PC-9 (cell line): ENCODE data around the gene HEXIM1. TPM values are rescaled to one million over a fixed set of nuclear protein-coding genes. Genes with fewer than 3 reads are reported as not detected.
A peak's percentile ranks its signal among the peaks of the same experiment; 100 is the strongest.

Source experiments
- BruUV-seq: library from RNA; stranded (reverse); fragments of 400-500 nt; replicated peaks from 2 replicates; lab custom pipeline; 2021; lab: Mats Ljungman, UMichigan
- CTCF ChIA-PET: fragments of 300-600 bp; sonication (Branson Sonifier 250); formaldehyde crosslinking; loops from one replicate; lab custom pipeline; 2022; ENCODE audit warnings: antibody characterized with exemption; lab: Charles Lee
- POLR2A ChIA-PET: fragments of 300-600 bp; sonication (Branson Sonifier 250); formaldehyde crosslinking; loops from one replicate; lab custom pipeline; 2022; ENCODE audit warnings: antibody characterized with exemption; ENCODE audit not compliant: unreplicated experiment; lab: Charles Lee
- DNase-seq, 2 experiments: peaks; one replicate each; pipeline versions ENCODE4 v3.0.0 to v3.0.0-alpha.2; 2015 to 2022; ENCODE audit warnings: mixed read lengths in 1 of 2
- H2AFZ ChIP-seq: fragments of 200-600 bp; sonication (generic); 2 replicates; pipeline ENCODE4 v1.8.1; 2017; ENCODE audit warnings: antibody characterized with exemption
- H3F3A ChIP-seq: fragments of 200-600 bp; sonication (generic); 2 replicates; pipeline ENCODE4 v1.8.1; 2017; ENCODE audit warnings: antibody characterized with exemption, mild to moderate bottlenecking, low read depth; ENCODE audit not compliant: insufficient read depth
- H3K27ac ChIP-seq: fragments of 200-600 bp; sonication (generic); 2 replicates; pipeline ENCODE4 v1.6.1; 2016; ENCODE audit warnings: mixed run types
- H3K27me3 ChIP-seq: fragments of 200-600 bp; sonication (generic); 2 replicates; pipeline ENCODE4 v1.6.1; 2016; ENCODE audit warnings: low read depth, mixed run types; ENCODE audit not compliant: insufficient read depth
- H3K36me3 ChIP-seq: fragments of 200-600 bp; sonication (generic); 2 replicates; pipeline ENCODE4 v1.6.1; 2016; ENCODE audit warnings: low read depth, mixed run types
- H3K4me1 ChIP-seq: fragments of 200-600 bp; sonication (generic); replicated peaks from 2 replicates; pipeline ENCODE4 v1.6.1; 2016; ENCODE audit warnings: mixed run types; ENCODE audit not compliant: insufficient read depth
- H3K4me2 ChIP-seq: fragments of 200-600 bp; sonication (generic); 2 replicates; pipeline ENCODE4 v1.6.1; 2017; ENCODE audit warnings: mixed run types
- H3K4me3 ChIP-seq: fragments of 200-600 bp; sonication (generic); 2 replicates; pipeline ENCODE4 v1.6.1; 2016; ENCODE audit warnings: mixed run types
- H3K79me2 ChIP-seq: fragments of 200-600 bp; sonication (generic); 2 replicates; pipeline ENCODE4 v1.6.1; 2017; ENCODE audit warnings: low read depth, mixed run types
- H3K9me2 ChIP-seq: fragments of 200-600 bp; sonication (generic); 2 replicates; pipeline ENCODE4 v1.8.1; 2017; ENCODE audit warnings: mild to moderate bottlenecking; ENCODE audit not compliant: insufficient read depth
- H3K9me3 ChIP-seq: fragments of 200-600 bp; sonication (generic); 2 replicates; pipeline ENCODE4 v1.8.1; 2016; ENCODE audit warnings: low read depth; ENCODE audit not compliant: insufficient read depth
- H4K20me1 ChIP-seq: fragments of 200-600 bp; sonication (generic); 2 replicates; pipeline ENCODE4 v1.8.1; 2017; ENCODE audit not compliant: insufficient read depth
- EZH2 ChIP-seq: fragments of 200-600 bp; sonication (generic); IDR thresholded peaks from 2 replicates; pipeline ENCODE4 v1.8.0; 2017; ENCODE audit warnings: antibody characterized with exemption, low read depth
- intact Hi-C: fragments of 100-400 bp; cut with micrococcal nuclease; formaldehyde crosslinking; loops from one replicate; pipeline ENCODE4 v1.10.0; 2022; ENCODE audit not compliant: unreplicated experiment
- total RNA-seq: library from RNA; stranded (reverse); gene quantifications from 2 replicates; pipeline ENCODE4 v1.2.3, GENCODE V29; 2021
- TF ChIP-seq, protein P1 (sequence below): fragments of 200-600 bp; sonication (generic); conservative IDR thresholded peaks from 2 replicates; pipeline ENCODE4 v1.6.1; 2017; ENCODE audit warnings: mixed run types, antibody characterized with exemption, mild to moderate bottlenecking, moderate library complexity

HEXIM1 gene
- total RNA-seq, 1 experiment from 2014 or later, result 64.9 TPM

DNA sequence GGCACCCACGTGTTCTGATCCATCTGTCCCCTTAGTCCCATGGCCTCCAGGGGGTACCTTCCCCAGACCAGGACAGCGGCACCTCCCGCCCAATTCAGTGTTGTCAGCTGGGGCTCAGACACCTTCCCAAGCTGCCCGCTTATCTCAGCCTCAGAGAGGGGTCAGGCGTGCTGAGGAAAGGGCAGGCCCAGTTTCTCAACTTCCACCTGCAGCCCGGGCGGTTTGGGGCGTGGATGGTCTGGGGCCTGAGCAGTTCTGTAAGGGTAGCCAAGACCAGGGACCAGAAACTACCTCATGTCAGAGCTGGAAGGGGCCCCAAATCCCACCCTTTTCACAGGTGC is 21.1 kb upstream of the HEXIM1 start:
- H3K9me3 ChIP-seq, result no peaks in the 10 kb centered on the region
- DNase-seq, result no peak

DNA sequence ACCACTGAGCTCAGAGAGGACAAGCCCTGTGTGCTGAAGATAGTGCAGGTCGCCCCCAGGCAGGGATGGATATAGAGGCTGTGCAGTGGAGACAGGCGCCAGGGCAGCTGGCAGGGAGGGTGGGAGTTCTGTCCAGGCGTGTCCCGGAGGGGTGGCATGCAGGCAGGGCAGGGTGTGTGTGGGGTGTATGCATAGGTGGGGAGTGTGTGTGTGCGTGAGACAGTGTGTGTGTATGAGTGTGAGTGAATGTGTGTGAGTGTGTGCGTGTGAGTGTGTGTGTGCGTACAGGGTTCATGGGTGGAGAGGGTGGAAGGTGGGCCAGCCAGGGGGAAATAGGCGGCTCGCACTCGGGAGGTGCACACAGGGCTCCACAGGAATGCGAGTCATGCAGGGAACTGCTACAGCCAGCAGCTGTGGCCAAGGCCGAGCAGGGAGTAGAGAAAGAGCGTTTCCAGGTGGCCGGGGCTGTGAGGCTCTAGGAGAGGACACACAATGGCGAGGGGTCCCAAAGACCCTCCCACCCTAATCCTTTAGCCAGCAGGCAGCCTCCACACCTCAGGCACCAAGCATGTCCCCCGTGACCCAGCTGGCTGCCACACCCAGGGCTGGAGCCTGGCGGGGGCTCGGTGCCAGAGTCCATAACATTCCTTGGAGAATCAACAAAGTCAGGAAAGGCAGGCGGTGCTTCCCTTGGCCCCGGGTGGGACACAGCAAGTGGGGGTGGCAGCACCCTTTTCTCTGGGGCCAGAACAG is 20.6 kb upstream of the HEXIM1 start:
- DNase-seq, result peak in 1 of 2 experiments; percentile 40
- Histone ChIP-seq H3K9me2 (no peaks in the 10 kb centered on the region), H3K4me3 (no peak overlapping the region), H4K20me1 (no peaks in the 10 kb centered on the region), H3K4me2 (peak overlapping the region; percentile 26; the same call in 1 of the 2 replicates), H3K79me2 (peaks cover 41% of the 10 kb centered on the region), H3K27ac (no peak overlapping the region), H3F3A (peaks cover 60% of the 10 kb centered on the region), H2AFZ (no peak overlapping the region), H3K4me1 (peaks cover 79% of the 10 kb centered on the region), H3K9me3 (no peaks in the 10 kb centered on the region), H3K36me3 (no peaks in the 10 kb centered on the region), H3K27me3 (no peaks in the 10 kb centered on the region)
- TF ChIP-seq, protein P1, sequence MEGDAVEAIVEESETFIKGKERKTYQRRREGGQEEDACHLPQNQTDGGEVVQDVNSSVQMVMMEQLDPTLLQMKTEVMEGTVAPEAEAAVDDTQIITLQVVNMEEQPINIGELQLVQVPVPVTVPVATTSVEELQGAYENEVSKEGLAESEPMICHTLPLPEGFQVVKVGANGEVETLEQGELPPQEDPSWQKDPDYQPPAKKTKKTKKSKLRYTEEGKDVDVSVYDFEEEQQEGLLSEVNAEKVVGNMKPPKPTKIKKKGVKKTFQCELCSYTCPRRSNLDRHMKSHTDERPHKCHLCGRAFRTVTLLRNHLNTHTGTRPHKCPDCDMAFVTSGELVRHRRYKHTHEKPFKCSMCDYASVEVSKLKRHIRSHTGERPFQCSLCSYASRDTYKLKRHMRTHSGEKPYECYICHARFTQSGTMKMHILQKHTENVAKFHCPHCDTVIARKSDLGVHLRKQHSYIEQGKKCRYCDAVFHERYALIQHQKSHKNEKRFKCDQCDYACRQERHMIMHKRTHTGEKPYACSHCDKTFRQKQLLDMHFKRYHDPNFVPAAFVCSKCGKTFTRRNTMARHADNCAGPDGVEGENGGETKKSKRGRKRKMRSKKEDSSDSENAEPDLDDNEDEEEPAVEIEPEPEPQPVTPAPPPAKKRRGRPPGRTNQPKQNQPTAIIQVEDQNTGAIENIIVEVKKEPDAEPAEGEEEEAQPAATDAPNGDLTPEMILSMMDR, result no peak
- TF ChIP-seq EZH2, result no peak
- POLR2A ChIA-PET, result interaction anchor here (0.6 kb wide), 1 partner anchor 35 kb away, joined by 4 read pairs; no protein-coding TSS in a partner anchor
- intact Hi-C loops, result no loop called here
- BruUV-seq, result no TSS peak
- CTCF ChIA-PET, result interaction anchor here (0.5 to 0.6 kb wide), 3 partner anchors 72 to 1426 kb away, joined by 3 to 5 read pairs (median 4); no protein-coding TSS in a partner anchor

More for the DNA sequence above, 21.1 kb upstream of the HEXIM1 start:
- Histone ChIP-seq H3K27ac (no peak overlapping the region), H3F3A (peaks cover 61% of the 10 kb centered on the region), H3K27me3 (no peaks in the 10 kb centered on the region), H3K4me2 (0 out of 2 replicates have a peak overlapping the region, but pooled peaks have one; percentile 26), H3K4me1 (peaks cover 84% of the 10 kb centered on the region), H3K9me2 (no peaks in the 10 kb centered on the region), H4K20me1 (no peaks in the 10 kb centered on the region), H3K79me2 (peaks cover 41% of the 10 kb centered on the region), H3K36me3 (no peaks in the 10 kb centered on the region), H3K4me3 (no peak overlapping the region), H2AFZ (no peak overlapping the region)
- intact Hi-C loops, result no loop called here
- POLR2A ChIA-PET, result no interaction called here
- CTCF ChIA-PET, result interaction anchor here (0.5 to 0.6 kb wide), 3 partner anchors 71 to 1426 kb away, joined by 3 to 5 read pairs (median 4); no protein-coding TSS in a partner anchor
- TF ChIP-seq, protein P1, result no peak
- no peak for TF ChIP-seq EZH2
- BruUV-seq, result no TSS peak

DNA sequence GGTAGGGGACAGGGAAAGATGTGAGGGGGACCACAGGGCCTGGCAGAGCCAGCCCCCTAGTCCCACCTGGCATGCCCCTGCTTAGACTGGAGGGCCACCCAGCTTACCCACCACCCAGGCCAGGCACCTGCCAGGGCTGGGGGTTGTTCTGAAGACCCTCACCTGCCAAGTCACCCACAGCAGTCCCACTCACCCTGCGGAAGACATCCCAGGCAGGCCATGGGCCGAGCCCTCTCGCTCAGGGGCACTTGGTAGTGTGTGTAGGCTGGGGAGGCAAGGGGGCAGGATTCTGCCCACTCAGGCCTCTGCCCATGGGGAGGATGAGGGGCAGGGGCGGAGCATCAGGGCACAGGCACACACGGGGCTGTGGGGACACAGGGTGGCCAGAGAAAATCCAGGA is 19.9 kb upstream of the HEXIM1 start:
- ChIA-PET CTCF (no interaction called here), POLR2A (interaction anchor here (0.6 kb wide), 1 partner anchor 35 kb away, joined by 4 read pairs; no protein-coding TSS in a partner anchor)
- Histone ChIP-seq H3K27me3 (no peaks in the 10 kb centered on the region), H3K4me3 (no peak overlapping the region), H3K79me2 (peaks cover 39% of the 10 kb centered on the region), H3K27ac (no peak overlapping the region), H3K4me2 (peak overlapping the region; percentile 26; the same call in 1 of the 2 replicates), H2AFZ (no peak overlapping the region), H3K4me1 (peaks cover 73% of the 10 kb centered on the region), H4K20me1 (no peaks in the 10 kb centered on the region), H3K36me3 (no peaks in the 10 kb centered on the region), H3K9me2 (no peaks in the 10 kb centered on the region), H3F3A (peaks cover 57% of the 10 kb centered on the region), H3K9me3 (no peaks in the 10 kb centered on the region)
- DNase-seq, result no peak
- no peak for TF ChIP-seq EZH2
- TF ChIP-seq, protein P1, result no peak
- intact Hi-C loops, result no loop called here
- BruUV-seq, result no TSS peak
